Measurements from ENCODE around the gene OR2AG2. TPM values are rescaled to one million over a fixed set of nuclear protein-coding genes. Genes with fewer than 3 reads are reported as not detected.

OR2AG2 gene
- not detected for polyA plus RNA-seq (2012; ENCODE audit: insufficient read length, low read depth)

GRCh38 chr11:6771926-6772893 lies at the start of gene OR2AG2:
TSS of gene OR2AG2 (minus strand) at chr11:6771976. CDS start at chr11:6768957, 3,019 bp downstream.
- no peak for TF ChIP-seq FOXP2 (optimal IDR thresholded peaks at IDR 0.05; ENCODE audit: borderline replicate concordance, extremely low read depth, extremely low read length, insufficient read depth)
- TF ChIP-seq SIN3A (IDR thresholded peaks at IDR 0.05; ENCODE audit: borderline replicate concordance, insufficient read depth, low read length) = no peak
- TF ChIP-seq REST (IDR thresholded peaks at IDR 0.05; ENCODE audit: insufficient read depth in 1 of 2, low read depth in 2 of 2, low read length in 2 of 2) = no peak
- no peak for TF ChIP-seq POLR2AphosphoS5 (IDR thresholded peaks at IDR 0.05; ENCODE audit: low read depth, low read length)
- TF ChIP-seq TAF1 (IDR thresholded peaks at IDR 0.05; ENCODE audit: borderline replicate concordance, insufficient read depth, low read length) = no peak

- no peak for TF ChIP-seq REST (IDR thresholded peaks at IDR 0.05; ENCODE audit: insufficient read depth in 1 of 2, low read depth in 2 of 2, low read length in 2 of 2)
- TF ChIP-seq POLR2AphosphoS5 (IDR thresholded peaks at IDR 0.05; ENCODE audit: low read depth, low read length) = no peak
- TF ChIP-seq SIN3A (IDR thresholded peaks at IDR 0.05; ENCODE audit: borderline replicate concordance, insufficient read depth, low read length) = no peak
- TF ChIP-seq TAF1 (IDR thresholded peaks at IDR 0.05; ENCODE audit: borderline replicate concordance, insufficient read depth, low read length) = no peak
- no peak for TF ChIP-seq FOXP2 (optimal IDR thresholded peaks at IDR 0.05; ENCODE audit: borderline replicate concordance, extremely low read depth, extremely low read length, insufficient read depth)
Measured at GRCh38 chr11:6818967-6819366, 47.2 kb upstream of the OR2AG2 start.

- TF ChIP-seq SIN3A (IDR thresholded peaks at IDR 0.05; ENCODE audit: borderline replicate concordance, insufficient read depth, low read length) (no peak), REST (IDR thresholded peaks at IDR 0.05; ENCODE audit: insufficient read depth in 1 of 2, low read depth in 2 of 2, low read length in 2 of 2) (no peak), POLR2AphosphoS5 (IDR thresholded peaks at IDR 0.05; ENCODE audit: low read depth, low read length) (no peak)
Measured at GRCh38 chr11:6817694-6818093, 45.9 kb upstream of the OR2AG2 start.

GRCh38 chr11:6813656-6814055 lies 41.9 kb upstream of the OR2AG2 start:
- TF ChIP-seq POLR2AphosphoS5 (IDR thresholded peaks at IDR 0.05; ENCODE audit: low read depth, low read length) (no peak), SIN3A (IDR thresholded peaks at IDR 0.05; ENCODE audit: borderline replicate concordance, insufficient read depth, low read length) (no peak), FOXP2 (optimal IDR thresholded peaks at IDR 0.05; ENCODE audit: borderline replicate concordance, extremely low read depth, extremely low read length, insufficient read depth) (no peak), TAF1 (IDR thresholded peaks at IDR 0.05; ENCODE audit: borderline replicate concordance, insufficient read depth, low read length) (no peak), REST (IDR thresholded peaks at IDR 0.05; ENCODE audit: insufficient read depth in 1 of 2, low read depth in 2 of 2, low read length in 2 of 2) (no peak)
